ENCODE data around the gene CS.

The CS gene

DNA sequence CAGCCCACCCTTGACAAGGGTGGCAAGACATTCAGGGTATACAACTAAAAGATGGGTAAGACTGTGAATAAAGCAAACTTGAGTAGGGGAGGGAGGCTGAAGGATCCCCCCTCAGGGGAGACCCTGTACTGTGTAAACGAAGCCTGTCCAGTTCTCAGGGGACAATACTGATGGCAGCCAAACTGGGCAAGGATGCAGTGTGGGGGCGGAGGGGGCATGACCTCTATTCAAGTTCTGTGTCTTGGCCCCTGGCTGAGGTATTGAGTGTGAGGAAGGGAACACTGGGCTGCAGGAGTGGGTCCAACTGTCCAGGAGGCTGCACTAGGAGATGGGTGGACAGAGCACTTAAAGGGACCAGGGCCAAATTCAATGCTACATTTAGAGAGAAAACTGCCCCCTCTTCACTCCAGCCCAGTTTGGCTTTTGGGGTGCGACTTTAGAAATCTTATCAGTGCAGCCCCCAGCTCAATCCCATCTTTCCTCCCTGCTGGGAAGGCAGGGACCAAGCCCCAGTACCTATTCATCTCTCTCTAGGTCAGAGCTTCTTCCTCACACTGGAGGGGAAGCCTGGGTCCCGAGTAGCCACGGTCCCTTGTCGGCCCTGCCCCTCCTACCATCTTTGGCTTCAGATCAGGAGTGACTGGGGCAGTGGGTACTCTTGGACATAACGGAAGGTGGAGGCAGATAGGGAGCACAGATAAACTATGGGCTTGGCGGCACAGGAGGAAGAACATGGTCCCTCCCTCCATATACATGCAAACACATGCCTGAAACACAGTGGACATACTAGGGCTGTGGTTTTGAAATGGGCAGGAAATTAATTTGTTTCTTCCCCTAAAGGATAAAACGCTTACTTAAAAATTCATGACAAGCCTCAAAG is 58.5 kb downstream of the CS start:
- Histone ChIP-seq H3K36me3 (peaks cover 95% of the 10 kb centered on the region), H3K4me3 (no peak overlapping the region), H3K9me3 (no peaks in the 10 kb centered on the region), H3K4me2 (no peak overlapping the region), H3K27ac (no peak overlapping the region), H4K20me1 (peaks cover 31% of the 10 kb centered on the region), H3K9ac (no peak overlapping the region), H3K27me3 (no peaks in the 10 kb centered on the region), H3K4me1 (no peaks in the 10 kb centered on the region)
- TF ChIP-seq Cebpa-rat (IDR thresholded peaks at IDR 0.05), result no peak

DNA sequence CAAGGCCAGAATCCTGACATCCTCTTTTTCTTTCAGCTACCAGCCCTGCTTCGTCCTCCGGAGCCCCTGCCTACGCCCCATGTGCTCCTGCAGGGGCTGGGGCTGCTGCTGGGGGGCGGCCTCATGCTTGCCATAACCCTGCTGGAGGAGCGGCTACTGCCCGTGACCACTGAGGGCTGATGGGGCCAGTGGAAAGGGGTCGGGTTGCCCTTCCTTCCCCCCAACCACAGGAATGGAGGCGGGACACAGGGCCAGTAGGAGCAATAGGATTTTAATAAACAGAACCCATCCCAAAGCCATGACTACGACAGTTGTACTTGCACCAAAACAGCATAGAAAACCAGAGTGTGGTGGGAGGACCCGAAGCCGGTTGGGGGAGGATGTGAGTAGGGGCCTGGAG is 62.6 kb downstream of the CS start:
- Histone ChIP-seq H3K4me2 (no peak overlapping the region), H3K27ac (no peak overlapping the region), H3K36me3 (peaks cover 68% of the 10 kb centered on the region), H3K9me3 (no peaks in the 10 kb centered on the region), H3K4me1 (no peaks in the 10 kb centered on the region), H3K4me3 (no peak overlapping the region), H3K9ac (no peak overlapping the region), H4K20me1 (peaks cover 18% of the 10 kb centered on the region; the same call in 1 of the 2 replicates), H3K27me3 (no peaks in the 10 kb centered on the region)
- no peak for TF ChIP-seq Cebpa-rat (IDR thresholded peaks at IDR 0.05)

DNA sequence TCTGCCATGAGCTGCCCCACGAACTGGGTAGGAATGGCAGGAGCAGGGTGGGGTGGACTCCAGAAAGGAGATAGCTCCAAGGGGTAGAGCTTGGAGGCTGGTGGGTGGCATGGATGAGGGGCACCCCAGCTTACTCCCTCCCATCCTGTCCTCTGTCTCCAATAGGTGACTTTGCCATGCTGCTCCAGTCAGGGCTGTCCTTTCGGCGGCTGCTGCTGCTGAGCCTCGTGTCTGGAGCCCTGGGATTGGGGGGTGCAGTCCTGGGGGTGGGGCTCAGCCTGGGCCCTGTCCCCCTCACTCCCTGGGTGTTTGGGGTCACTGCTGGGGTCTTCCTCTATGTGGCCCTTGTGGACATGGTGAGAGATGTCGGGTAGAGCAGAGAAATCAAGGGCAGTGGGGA is 63.1 kb downstream of the CS start:
- no peak overlapping the region for H3K27ac ChIP-seq
- no peak for TF ChIP-seq Cebpa-rat (IDR thresholded peaks at IDR 0.05)
- H3K4me3 ChIP-seq, result no peak overlapping the region
- no peaks in the 10 kb centered on the region for H3K27me3 ChIP-seq
- H4K20me1 ChIP-seq, result peaks cover 16% of the 10 kb centered on the region; the same call in 1 of the 2 replicates
- H3K9ac ChIP-seq, result no peak overlapping the region
- H3K4me1 ChIP-seq, result peaks cover 2% of the 10 kb centered on the region
- H3K9me3 ChIP-seq, result no peaks in the 10 kb centered on the region
- no peak overlapping the region for H3K4me2 ChIP-seq
- H3K36me3 ChIP-seq, result peaks cover 62% of the 10 kb centered on the region

GRCh38 chr12:56236091-56236490 is 64.0 kb downstream of the CS start:
- H3K9me3 ChIP-seq, result no peaks in the 10 kb centered on the region
- H3K4me3 ChIP-seq, result no peak overlapping the region
- peaks cover 10% of the 10 kb centered on the region; the same call in 1 of the 2 replicates for H4K20me1 ChIP-seq
- H3K36me3 ChIP-seq, result peaks cover 53% of the 10 kb centered on the region
- no peak overlapping the region for H3K27ac ChIP-seq
- no peak overlapping the region for H3K4me2 ChIP-seq
- H3K9ac ChIP-seq, result no peak overlapping the region
- no peaks in the 10 kb centered on the region for H3K27me3 ChIP-seq
- H3K4me1 ChIP-seq, result peaks cover 11% of the 10 kb centered on the region
- no peak for TF ChIP-seq Cebpa-rat (IDR thresholded peaks at IDR 0.05)

GRCh38 chr12:56234746-56235436 is 65.2 kb downstream of the CS start:
- no peak overlapping the region for H3K4me2 ChIP-seq
- peaks cover 43% of the 10 kb centered on the region for H3K36me3 ChIP-seq
- peaks cover 7% of the 10 kb centered on the region; the same call in 1 of the 2 replicates for H4K20me1 ChIP-seq
- no peaks in the 10 kb centered on the region for H3K27me3 ChIP-seq
- no peak overlapping the region for H3K27ac ChIP-seq
- H3K9me3 ChIP-seq, result no peaks in the 10 kb centered on the region
- TF ChIP-seq Cebpa-rat (IDR thresholded peaks at IDR 0.05), result no peak
- peaks cover 23% of the 10 kb centered on the region for H3K4me1 ChIP-seq
- 0 out of 2 replicates have a peak overlapping the region, but pooled peaks have one; percentile 10 for H3K9ac ChIP-seq
- H3K4me3 ChIP-seq, result no peak overlapping the region

DNA sequence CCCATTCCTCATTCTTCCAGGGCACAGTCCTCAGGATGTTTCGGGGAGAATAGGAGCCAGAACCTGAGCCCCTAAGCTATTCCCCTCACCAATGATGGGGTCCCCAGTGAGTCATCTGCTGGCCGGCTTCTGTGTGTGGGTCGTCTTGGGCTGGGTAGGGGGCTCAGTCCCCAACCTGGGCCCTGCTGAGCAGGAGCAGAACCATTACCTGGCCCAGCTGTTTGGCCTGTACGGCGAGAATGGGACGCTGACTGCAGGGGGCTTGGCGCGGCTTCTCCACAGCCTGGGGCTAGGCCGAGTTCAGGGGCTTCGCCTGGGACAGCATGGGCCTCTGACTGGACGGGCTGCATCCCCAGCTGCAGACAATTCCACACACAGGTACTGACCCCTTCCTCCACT is 68.9 kb downstream of the CS start:
- Histone ChIP-seq H3K27ac (0 out of 2 replicates have a peak overlapping the region, but pooled peaks have one; percentile 22), H3K36me3 (peaks cover 11% of the 10 kb centered on the region), H3K4me3 (no peak overlapping the region), H4K20me1 (no peaks in the 10 kb centered on the region), H3K9me3 (no peaks in the 10 kb centered on the region), H3K4me1 (peaks cover 42% of the 10 kb centered on the region), H3K27me3 (no peaks in the 10 kb centered on the region), H3K4me2 (peak overlapping the region; percentile 73), H3K9ac (no peak overlapping the region)
- no peak for TF ChIP-seq Cebpa-rat (IDR thresholded peaks at IDR 0.05)

DNA sequence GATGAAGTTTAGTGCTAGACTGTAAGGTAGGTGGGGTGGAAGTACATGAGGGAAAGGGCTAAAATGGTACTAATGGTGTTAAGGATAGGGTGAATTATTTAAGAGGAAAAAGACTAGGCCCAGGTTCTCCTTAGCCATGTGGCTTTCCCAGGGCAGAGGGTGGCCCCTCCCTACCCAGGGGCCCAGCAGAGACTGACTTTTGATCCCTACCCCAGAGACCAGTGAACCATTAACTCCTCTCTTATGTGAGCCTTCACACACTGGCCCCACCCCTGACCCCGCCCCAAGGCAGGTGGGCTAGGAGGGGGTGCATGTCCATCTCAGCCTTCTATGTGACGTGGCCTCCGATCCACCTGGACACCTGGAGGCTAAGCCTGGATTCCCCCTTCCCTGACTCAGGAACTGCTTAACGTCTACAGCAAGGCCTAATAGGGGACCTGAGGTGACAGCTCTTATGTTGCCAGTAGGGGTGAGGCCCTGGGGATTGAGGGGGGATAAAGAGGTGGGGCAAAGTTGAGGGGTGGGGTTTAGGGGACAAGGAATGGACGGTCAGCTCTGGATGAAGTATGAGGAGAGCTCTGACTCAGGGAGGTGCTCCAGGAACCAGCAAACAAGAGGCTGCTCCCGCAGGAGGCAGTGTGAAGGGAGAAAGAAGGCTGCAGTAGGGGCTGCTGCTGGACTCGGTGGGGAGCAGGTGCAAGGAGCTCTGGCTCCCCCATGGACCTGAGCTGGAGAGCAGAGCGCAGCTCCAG is 69.5 kb downstream of the CS start:
- no peak for TF ChIP-seq Cebpa-rat (IDR thresholded peaks at IDR 0.05)
- Histone ChIP-seq H3K27ac (peak overlapping the region; percentile 69), H3K36me3 (peaks cover 11% of the 10 kb centered on the region), H3K9me3 (no peaks in the 10 kb centered on the region), H3K4me3 (no peak overlapping the region), H4K20me1 (no peaks in the 10 kb centered on the region), H3K4me2 (peak overlapping the region; percentile 73), H3K4me1 (peaks cover 46% of the 10 kb centered on the region), H3K27me3 (no peaks in the 10 kb centered on the region), H3K9ac (0 out of 2 replicates have a peak overlapping the region, but pooled peaks have one; percentile 5)

DNA sequence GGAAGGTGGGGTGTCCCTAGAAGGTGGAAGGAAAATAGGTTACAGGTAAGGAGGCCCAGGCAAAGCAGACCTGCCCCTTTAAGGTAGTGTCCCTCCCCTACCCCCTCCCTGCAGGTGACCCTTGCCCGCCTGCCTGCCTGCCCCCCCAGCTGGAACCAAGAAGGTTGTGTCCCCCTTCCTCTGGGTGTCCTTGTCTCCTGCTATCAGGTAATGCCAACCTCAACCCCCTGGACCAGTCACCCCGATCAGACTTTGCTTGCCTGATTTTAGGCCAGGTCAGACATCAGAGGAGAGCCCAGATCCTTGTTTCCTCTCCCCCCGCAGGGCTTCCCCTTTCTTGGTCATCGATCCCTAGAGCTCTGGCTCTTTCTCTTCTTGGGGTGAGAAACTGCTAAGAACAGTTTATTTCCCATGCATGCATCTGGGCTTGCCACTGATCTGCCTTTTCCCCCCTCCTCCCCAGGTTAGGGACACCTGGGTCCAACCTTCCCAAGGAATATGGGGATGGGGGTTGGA is 70.2 kb downstream of the CS start, which contains the start of gene SLC39A5:
TSS of gene SLC39A5 (plus strand) at position 136 of the 516 bp plus-strand sequence. CDS start 1,224 bp downstream, outside the sequence.
- Histone ChIP-seq H4K20me1 (no peaks in the 10 kb centered on the region), H3K4me1 (peaks cover 53% of the 10 kb centered on the region), H3K9me3 (no peaks in the 10 kb centered on the region), H3K27ac (peak within 1 kb of the TSS; percentile 71), H3K4me2 (peak within 1 kb of the TSS; percentile 73), H3K27me3 (no peaks in the 10 kb centered on the region), H3K36me3 (peaks cover 12% of the 10 kb centered on the region), H3K9ac (0 out of 2 replicates have a peak within 1 kb of the TSS, but pooled peaks have one; percentile 5), H3K4me3 (no peak within 1 kb of the TSS)
- TF ChIP-seq Cebpa-rat (IDR thresholded peaks at IDR 0.05), result no peak

GRCh38 chr12:56229082-56229481 is 71.0 kb downstream of the CS start:
- Histone ChIP-seq H3K9ac (no peak overlapping the region), H3K4me3 (no peak overlapping the region), H3K9me3 (no peaks in the 10 kb centered on the region), H3K27ac (peak overlapping the region; percentile 71), H4K20me1 (no peaks in the 10 kb centered on the region), H3K4me1 (peaks cover 58% of the 10 kb centered on the region), H3K27me3 (no peaks in the 10 kb centered on the region), H3K4me2 (peak overlapping the region; percentile 73), H3K36me3 (peaks cover 12% of the 10 kb centered on the region)
- no peak for TF ChIP-seq Cebpa-rat (IDR thresholded peaks at IDR 0.05)

All from BLaER1 (cell line).